Activated CD8-positive, alpha-beta memory T cell treated with anti-CD3 and anti-CD28 coated beads for 24 hours (primary cell): ENCODE data around the gene APAF1.

Experiments
- DNase-seq: peaks from one replicate; pipeline ENCODE4 v3.0.0-alpha.2; 2020

Gene APAF1

GRCh38 chr12:98769068-98769467, 124.0 kb downstream of the APAF1 start:
- no peak for DNase-seq

- DNase-seq: no peak
Measured at GRCh38 chr12:98770230-98770629, 125.1 kb downstream of the APAF1 start.

DNA sequence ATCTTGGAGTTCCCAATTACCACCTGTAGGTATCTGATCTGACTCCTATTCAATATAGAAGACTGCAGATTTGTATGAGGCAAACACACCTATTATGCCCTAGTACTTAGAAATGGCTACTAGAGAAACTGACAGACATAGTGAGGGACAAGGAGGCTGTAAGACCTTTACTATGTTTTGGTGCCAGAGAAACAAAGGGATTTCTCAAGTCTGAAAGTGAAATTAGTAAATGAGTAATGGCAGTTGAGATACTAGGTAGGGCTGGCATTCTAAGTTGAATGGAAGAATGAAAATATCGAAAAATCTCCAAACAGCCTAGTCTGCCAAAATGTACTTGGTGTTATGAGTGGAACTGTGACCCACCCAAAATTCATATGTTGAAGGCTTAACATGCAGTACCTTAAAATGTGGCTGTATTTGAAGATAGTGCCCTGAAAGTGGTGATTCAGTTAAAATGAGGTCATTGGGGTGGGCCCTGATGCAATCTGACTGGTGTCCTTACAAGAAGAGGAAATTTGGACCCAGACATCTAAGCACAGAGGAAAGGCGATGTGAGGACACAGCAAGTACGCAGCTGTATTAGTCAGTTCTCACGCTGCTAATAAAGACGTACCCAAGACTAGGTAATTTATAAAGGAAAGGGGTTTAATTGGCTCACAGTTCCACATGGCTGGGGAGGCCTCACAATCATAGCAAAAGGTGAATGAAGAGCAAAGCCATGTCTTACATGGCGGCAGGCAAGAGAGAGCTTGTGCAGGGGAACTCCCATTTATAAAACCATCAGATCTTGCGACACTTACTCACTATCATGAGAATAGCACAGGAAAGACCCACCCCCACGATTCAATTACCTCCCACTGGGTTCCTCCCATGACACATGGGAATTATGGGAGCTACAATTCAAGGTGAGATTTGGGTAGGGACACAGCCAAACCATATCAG, 127.0 kb downstream of the APAF1 start:
- DNase-seq: no peak

DNA sequence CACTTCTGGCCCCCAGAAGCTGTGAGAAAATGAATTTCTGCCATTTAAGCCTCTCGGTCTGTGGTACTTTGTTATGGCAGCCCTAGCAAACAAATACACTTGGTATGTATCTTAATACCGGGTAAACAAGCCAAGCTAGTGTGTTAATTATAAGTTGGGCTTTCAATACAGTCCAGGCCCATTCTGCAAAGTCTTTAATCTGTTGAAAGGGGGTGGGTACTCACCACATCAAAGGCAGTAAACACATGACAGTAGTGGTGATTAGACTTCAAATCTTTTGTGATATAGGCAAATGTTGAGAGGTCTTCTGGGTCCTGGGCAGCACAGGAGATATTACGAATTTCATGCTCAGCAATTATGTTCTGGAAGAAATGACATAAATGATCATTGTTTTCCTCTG, 127.7 kb downstream of the APAF1 start:
- no peak for DNase-seq

DNA sequence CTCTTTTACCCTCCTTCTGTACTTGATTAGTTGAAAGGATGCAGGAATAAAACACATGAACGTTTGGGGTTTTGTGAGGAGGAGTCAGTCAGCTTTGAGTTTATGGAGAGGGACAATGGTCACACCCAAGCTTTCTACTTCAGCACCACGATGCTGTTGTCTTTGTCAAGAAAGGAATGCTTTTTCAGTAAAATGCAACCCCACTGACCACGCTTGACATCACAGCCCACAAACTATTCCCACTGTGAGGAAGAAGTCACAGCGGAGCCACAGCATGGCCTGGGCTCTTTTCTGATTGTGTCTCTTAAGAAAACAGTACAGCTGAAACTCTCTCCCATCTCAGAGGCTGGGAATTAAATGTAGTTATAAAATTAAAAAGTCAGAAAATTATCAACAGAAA, 135.2 kb downstream of the APAF1 start:
- DNase-seq: no peak

DNA sequence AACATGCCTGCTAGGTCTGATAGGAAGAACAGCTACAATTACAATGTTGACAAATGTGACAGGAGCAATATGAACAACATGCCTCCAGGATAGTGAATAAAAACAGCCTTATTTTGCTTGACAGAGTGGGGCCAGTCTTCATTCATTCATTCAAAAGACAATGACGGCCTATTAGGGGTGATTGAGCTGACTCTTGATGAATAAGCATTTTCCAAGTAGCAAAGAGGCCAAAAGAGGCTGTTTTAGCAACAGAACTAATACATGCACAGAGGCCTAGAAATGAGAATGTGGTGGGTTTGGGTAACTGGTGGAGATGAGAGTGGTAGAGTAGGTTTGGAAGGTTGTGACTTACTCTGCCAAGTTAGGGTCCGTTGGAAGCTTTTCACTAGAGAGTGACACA, 138.3 kb downstream of the APAF1 start:
- DNase-seq: no peak
